Measurements from ENCODE around the gene CHD5. TPM values are rescaled to one million over a fixed set of nuclear protein-coding genes. Genes with fewer than 3 reads are reported as not detected.

CHD5 gene
- total RNA-seq, 4 donors from 2014 or later = 0.14 to 1.6 (median 1.2) TPM

DNA sequence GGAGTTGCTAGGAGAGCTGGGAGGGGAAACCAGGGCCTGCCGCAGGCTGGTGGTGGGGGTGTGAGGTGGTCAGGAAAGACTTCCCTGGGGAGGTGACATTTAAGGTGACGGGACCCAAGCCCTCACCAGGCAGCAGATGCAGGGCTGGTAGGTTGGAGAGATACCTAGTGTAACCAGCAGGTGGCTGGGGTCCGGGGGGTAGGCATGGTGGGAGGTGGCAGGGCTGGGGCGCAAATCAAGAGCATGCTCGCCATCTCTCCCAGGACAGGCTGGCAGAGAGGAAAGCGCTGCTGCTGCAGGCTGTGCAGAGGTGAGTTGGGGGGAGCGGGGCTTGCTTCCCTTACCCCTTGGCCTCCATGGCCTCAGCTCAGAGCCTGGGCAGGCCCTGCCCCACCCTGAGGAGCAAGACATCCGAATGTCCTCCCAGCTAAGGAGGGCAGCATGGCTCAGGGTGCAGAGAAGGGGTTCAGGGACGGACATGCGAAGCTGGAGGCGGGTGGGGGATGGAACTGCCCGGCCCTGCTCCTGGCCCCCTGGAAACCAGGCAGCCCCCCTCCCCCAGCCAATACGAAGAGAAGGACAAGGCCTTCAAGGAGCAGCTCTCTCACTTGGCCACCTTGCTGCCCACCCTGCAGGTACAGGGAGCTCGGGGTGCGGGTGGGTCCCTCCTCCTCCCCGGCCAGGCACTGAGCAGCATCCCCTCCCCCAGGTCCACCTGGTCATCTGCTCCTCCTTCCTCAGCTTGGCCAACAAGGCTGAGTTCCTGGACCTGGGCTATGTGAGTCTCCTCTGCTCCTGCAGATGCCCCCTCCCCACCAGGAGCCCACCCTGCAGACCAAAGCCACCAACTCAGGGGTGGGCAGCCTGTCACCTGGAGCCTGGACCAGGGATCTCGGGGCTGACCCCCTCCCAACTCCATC lies 29.8 kb upstream of the CHD5 start:
- Histone ChIP-seq H3K9me3 (no peaks in the 10 kb centered on the region), H3K4me1 (peaks cover 6 to 40% (median 26%) of the 10 kb centered on the region in 4 donors), H3K36me3 (no peaks in the 10 kb centered on the region), H3K27ac (peak overlapping the region in 1 of 4 donors; percentile 44), H3K4me3 (no peak overlapping the region), H3K27me3 (no peaks in the 10 kb centered on the region)
- in situ Hi-C loops (cut with MboI; ENCODE audit: low pct_ligation_motif_present in 1 of 4, low pct_unique_long_range_greater_than_20kb in 1 of 4, low sequenced_read_pairs in 3 of 4) = no loop called here
- WGBS, 2 donors (ENCODE audit: low coverage in 1 of 2) = 91% methylated on average over 17 of the region's 17 CpGs; no CpG with 5 or more reads in 1 of the 2 donors
- intact Hi-C loops (cut with DNase I; ENCODE audit: low total_unique reads) = no loop called here
- TF ChIP-seq, protein P1, sequence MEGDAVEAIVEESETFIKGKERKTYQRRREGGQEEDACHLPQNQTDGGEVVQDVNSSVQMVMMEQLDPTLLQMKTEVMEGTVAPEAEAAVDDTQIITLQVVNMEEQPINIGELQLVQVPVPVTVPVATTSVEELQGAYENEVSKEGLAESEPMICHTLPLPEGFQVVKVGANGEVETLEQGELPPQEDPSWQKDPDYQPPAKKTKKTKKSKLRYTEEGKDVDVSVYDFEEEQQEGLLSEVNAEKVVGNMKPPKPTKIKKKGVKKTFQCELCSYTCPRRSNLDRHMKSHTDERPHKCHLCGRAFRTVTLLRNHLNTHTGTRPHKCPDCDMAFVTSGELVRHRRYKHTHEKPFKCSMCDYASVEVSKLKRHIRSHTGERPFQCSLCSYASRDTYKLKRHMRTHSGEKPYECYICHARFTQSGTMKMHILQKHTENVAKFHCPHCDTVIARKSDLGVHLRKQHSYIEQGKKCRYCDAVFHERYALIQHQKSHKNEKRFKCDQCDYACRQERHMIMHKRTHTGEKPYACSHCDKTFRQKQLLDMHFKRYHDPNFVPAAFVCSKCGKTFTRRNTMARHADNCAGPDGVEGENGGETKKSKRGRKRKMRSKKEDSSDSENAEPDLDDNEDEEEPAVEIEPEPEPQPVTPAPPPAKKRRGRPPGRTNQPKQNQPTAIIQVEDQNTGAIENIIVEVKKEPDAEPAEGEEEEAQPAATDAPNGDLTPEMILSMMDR (IDR thresholded peaks at IDR 0.05) = no peak
- TF ChIP-seq EP300 (IDR thresholded peaks at IDR 0.05; ENCODE audit: low read depth) = no peak
- no peak for TF ChIP-seq POLR2AphosphoS5 (IDR thresholded peaks at IDR 0.05)
- TF ChIP-seq POLR2A (IDR thresholded peaks at IDR 0.05) = no peak
- no peak for DNase-seq

DNA sequence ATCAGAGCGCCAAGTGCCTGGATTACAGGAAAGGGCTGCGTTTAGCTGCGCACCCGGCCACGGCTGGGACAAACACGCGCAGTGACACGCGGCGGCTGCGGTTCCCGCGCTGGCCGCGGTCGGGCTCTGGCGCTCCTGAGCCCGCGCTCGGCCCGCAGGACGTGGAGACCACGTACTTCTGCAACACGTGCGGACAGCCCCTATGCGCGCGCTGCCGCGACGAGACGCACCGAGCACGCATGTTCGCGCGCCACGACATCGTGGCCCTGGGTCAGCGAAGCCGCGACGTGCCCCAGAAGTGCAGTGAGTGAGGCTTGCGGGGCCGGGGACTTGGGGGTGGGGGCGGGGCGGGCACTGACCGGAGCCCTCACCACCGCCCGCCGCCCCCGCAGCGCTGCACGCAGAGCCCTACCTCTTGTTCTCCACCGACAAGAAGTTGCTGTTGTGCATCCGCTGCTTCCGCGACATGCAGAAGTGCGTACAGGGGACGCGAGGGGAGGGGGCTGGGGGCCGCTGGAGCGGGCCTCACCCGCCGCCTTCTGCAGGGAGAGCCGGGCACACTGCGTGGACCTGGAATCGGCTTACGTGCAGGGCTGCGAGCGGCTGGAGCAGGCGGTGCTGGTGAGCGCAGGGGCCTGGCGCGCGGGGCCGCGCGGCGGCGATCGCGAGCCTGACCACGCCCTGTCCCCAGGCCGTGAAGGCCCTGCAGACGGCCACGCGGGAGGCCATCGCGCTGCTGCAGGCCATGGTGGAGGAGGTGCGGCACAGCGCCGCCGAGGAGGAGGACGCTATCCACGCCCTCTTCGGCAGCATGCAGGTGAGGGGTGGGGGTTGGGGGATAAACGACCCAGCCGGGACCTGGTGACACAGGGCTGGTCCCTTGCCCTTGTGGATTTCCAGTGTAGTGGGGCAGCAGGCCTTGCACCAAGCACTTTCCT lies 28.9 kb upstream of the CHD5 start:
- intact Hi-C loops (cut with DNase I; ENCODE audit: low total_unique reads) = no loop called here
- H3K9me3 ChIP-seq = no peaks in the 10 kb centered on the region
- TF ChIP-seq, protein P1 (IDR thresholded peaks at IDR 0.05) = peak; percentile 51 to 68 (median 62)
- peak in 1 of 3 donors; percentile 27 for TF ChIP-seq POLR2AphosphoS5 (IDR thresholded peaks at IDR 0.05)
- TF ChIP-seq POLR2A (IDR thresholded peaks at IDR 0.05) = no peak
- TF ChIP-seq EP300 (IDR thresholded peaks at IDR 0.05; ENCODE audit: low read depth) = no peak
- peak overlapping the region in 2 of 4 donors; percentile 10 to 44 for H3K27ac ChIP-seq
- DNase-seq = peak; percentile 54
- H3K4me3 ChIP-seq = peak overlapping the region; percentile 10 to 48 (median 34)
- in situ Hi-C loops (cut with MboI; ENCODE audit: low pct_ligation_motif_present in 1 of 4, low pct_unique_long_range_greater_than_20kb in 1 of 4, low sequenced_read_pairs in 3 of 4) = no loop called here
- H3K27me3 ChIP-seq = no peaks in the 10 kb centered on the region
- peaks cover 6 to 46% (median 30%) of the 10 kb centered on the region in 4 donors for H3K4me1 ChIP-seq
- 15 to 20% methylated on average over 1 to 43 of the region's 99 CpGs for WGBS, 2 donors (ENCODE audit: low coverage in 1 of 2)
- H3K36me3 ChIP-seq = no peaks in the 10 kb centered on the region

DNA sequence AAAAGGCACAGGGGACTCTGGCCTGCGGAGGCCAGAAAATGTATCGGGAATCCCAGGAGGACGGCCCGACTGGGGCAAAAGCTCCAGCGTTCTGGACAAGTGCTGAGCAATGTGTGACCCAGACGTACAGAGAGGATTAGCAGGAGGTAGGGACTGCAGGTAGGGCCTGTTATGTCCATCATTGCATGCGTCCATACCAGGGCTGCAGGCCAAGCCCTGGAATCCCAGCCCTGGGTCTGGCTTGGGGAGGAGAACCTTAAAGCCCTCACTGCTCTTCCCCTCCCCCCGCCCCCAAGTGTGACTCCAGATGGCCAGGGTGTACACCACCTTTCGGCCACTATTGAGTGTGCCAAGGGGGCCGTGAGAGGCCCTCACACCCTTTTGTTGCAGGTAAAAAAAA lies 27.8 kb upstream of the CHD5 start:
- WGBS, 2 donors (ENCODE audit: low coverage in 1 of 2) = 92% methylated on average over 10 of the region's 10 CpGs; no CpG with 5 or more reads in 1 of the 2 donors
- intact Hi-C loops (cut with DNase I; ENCODE audit: low total_unique reads) = no loop called here
- no peaks in the 10 kb centered on the region for H3K9me3 ChIP-seq
- in situ Hi-C loops (cut with MboI; ENCODE audit: low pct_ligation_motif_present in 1 of 4, low pct_unique_long_range_greater_than_20kb in 1 of 4, low sequenced_read_pairs in 3 of 4) = no loop called here
- no peak overlapping the region for H3K4me3 ChIP-seq
- no peaks in the 10 kb centered on the region for H3K36me3 ChIP-seq
- H3K27me3 ChIP-seq = no peaks in the 10 kb centered on the region
- TF ChIP-seq POLR2A (IDR thresholded peaks at IDR 0.05) = no peak
- TF ChIP-seq, protein P1 (IDR thresholded peaks at IDR 0.05) = no peak
- TF ChIP-seq POLR2AphosphoS5 (IDR thresholded peaks at IDR 0.05) = no peak
- no peak for TF ChIP-seq EP300 (IDR thresholded peaks at IDR 0.05; ENCODE audit: low read depth)
- peaks cover 6 to 46% (median 30%) of the 10 kb centered on the region in 4 donors for H3K4me1 ChIP-seq
- no peak overlapping the region for H3K27ac ChIP-seq
- DNase-seq = no peak
